ENCODE measurements around the gene IQGAP2. TPM values are rescaled to one million over a fixed set of nuclear protein-coding genes. Genes with fewer than 3 reads are reported as not detected.
"Not testable (repeated sequence)": the region's sequence is repeated elsewhere in the genome, so short reads cannot be mapped to it uniquely, and the experiment has no call there.

Gene IQGAP2
- total RNA-seq, 1 experiment from 2014 or later: 1.5 TPM

DNA sequence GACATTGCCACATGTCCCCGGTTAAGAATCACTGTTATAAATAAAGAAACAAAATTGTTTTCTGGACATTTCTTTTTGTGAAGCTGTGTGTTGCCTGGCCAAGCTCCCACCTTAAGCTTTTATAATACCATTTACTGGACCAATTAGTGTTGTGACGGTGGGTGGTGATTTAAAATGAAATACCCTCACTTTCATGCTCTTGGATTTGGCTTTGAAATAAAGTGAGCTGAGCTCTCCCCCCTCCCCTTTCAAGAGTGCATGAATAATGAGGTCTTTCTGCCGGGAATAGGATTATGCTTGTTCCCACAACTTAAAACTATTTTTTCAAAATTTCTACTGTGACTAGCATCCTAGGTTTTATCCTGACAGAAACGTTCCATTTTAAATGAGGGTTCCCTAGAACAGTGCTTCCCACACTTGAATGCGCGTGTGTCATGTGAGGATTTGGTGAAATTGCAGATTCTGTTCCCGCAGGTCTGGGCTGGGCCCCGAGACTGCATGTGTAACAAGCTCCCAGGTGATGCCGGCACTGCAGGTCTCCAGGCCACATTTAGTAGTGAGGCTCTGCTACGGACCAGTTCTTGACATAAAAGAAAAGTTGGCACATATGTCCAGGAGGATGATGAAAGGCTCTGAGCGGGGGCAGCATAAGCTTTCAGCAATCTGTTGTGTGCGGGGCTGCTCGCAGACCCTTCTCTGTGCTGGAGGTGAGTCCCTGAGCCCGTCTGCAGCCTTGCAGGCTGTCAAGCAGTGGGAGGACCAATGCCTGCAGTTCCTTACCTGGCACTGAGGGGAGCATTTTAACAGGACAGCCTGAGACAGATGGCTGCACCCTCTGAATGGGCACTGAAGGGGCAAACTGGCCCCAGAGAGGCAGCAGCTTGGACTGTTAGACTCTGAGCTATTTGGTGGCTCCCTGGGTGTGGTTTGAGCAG lies 24.4 kb downstream of the IQGAP2 start:
- no peak for DNase-seq (ENCODE audit: unreplicated experiment)
- Mint-ChIP-seq H3K36me3 (ENCODE audit: insufficient read depth, unreplicated experiment) (no peaks in the 10 kb centered on the region), H3K27me3 (ENCODE audit: insufficient read depth, unreplicated experiment) (no peaks in the 10 kb centered on the region), H3K4me1 (ENCODE audit: insufficient read depth, unreplicated experiment) (no peaks in the 10 kb centered on the region), H3K4me3 (ENCODE audit: unreplicated experiment) (no peak overlapping the region), H3K9me3 (ENCODE audit: unreplicated experiment) (no peaks in the 10 kb centered on the region), H3K27ac (ENCODE audit: low read depth, unreplicated experiment) (no peak overlapping the region)
- TF ChIP-seq CTCF (IDR thresholded peaks at IDR 0.05; ENCODE audit: unreplicated experiment): no peak
- intact Hi-C loops (cut with micrococcal nuclease): no loop called here
- CTCF ChIA-PET: interaction anchor here (0.5 to 0.6 kb wide), 3 partner anchors 165 to 999 kb away, joined by 3 to 7 read pairs (median 6); no protein-coding TSS in a partner anchor
- BruUV-seq (replicated peaks): no TSS peak
- POLR2A ChIA-PET: interaction anchor here (1.5 kb wide), 1 partner anchor 21 kb away, joined by 8 read pairs; no protein-coding TSS in a partner anchor

DNA sequence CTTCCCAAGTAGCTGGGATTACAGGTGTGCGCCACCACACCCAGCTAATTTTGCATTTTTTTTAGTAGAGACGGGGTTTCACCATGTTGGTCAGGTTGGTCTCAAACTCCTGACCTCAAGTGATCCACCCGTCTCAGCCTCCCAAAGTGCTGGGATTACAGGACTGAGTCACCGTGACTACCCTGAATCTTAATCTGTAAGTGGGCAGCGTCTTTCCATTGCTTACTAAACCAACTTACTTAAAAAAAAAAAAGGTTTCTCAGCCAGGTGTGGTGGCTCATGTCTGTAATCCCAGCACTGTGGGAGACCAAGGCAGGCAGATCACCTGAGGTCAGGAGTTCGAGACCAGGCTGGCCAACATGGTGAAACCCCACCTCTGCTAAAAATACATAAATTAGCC lies 25.5 kb downstream of the IQGAP2 start:
- CTCF ChIA-PET: interaction anchor here (0.6 kb wide), 2 partner anchors 164 to 1000 kb away, joined by 6 to 7 read pairs; no protein-coding TSS in a partner anchor
- POLR2A ChIA-PET; H3K9me3 Mint-ChIP-seq (ENCODE audit: unreplicated experiment); H3K4me3 Mint-ChIP-seq (ENCODE audit: unreplicated experiment); BruUV-seq (replicated peaks); DNase-seq (ENCODE audit: unreplicated experiment); H3K36me3 Mint-ChIP-seq (ENCODE audit: insufficient read depth, unreplicated experiment); H3K27me3 Mint-ChIP-seq (ENCODE audit: insufficient read depth, unreplicated experiment); H3K4me1 Mint-ChIP-seq (ENCODE audit: insufficient read depth, unreplicated experiment); H3K27ac Mint-ChIP-seq (ENCODE audit: low read depth, unreplicated experiment); intact Hi-C loops (cut with micrococcal nuclease): not testable (repeated sequence)

DNA sequence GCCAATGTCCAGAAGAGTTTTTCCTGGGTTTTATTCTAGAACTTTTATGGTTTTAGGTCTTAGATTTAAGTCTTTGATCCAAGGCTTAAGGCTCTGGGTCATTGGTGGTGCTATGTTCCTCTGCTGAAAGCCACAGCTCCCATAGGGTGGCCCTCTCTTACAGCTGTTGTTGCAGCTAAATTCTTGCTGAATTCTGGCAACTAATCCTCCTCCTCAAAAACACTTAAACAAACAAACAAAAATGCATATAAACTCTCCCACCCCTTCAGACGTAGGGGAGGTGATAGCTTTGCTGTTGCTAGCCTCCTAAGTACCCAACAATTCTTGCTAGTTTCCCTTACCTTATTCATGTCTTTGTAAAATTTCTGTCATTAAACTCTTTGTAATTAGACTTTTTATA lies 30.2 kb downstream of the IQGAP2 start:
- H3K4me1 Mint-ChIP-seq (ENCODE audit: insufficient read depth, unreplicated experiment): no peaks in the 10 kb centered on the region
- no peaks in the 10 kb centered on the region for H3K36me3 Mint-ChIP-seq (ENCODE audit: insufficient read depth, unreplicated experiment)
- no peak for DNase-seq (ENCODE audit: unreplicated experiment)
- ChIA-PET POLR2A (interaction anchor here (1.0 kb wide), 1 partner anchor 9 kb away, joined by 3 read pairs; no protein-coding TSS in a partner anchor), CTCF (interaction anchor here (0.8 kb wide), 1 partner anchor 44 kb away, joined by 3 read pairs; no protein-coding TSS in a partner anchor)
- H3K9me3 Mint-ChIP-seq (ENCODE audit: unreplicated experiment): no peaks in the 10 kb centered on the region
- no peak overlapping the region for H3K27ac Mint-ChIP-seq (ENCODE audit: low read depth, unreplicated experiment)
- no TSS peak for BruUV-seq (replicated peaks)
- no peaks in the 10 kb centered on the region for H3K27me3 Mint-ChIP-seq (ENCODE audit: insufficient read depth, unreplicated experiment)
- intact Hi-C loops (cut with micrococcal nuclease): no loop called here
- H3K4me3 Mint-ChIP-seq (ENCODE audit: unreplicated experiment): no peak overlapping the region
- no peak for TF ChIP-seq CTCF (IDR thresholded peaks at IDR 0.05; ENCODE audit: unreplicated experiment)

- intact Hi-C loops (cut with micrococcal nuclease); CTCF ChIA-PET; H3K4me3 Mint-ChIP-seq (ENCODE audit: unreplicated experiment); H3K27ac Mint-ChIP-seq (ENCODE audit: low read depth, unreplicated experiment); H3K9me3 Mint-ChIP-seq (ENCODE audit: unreplicated experiment); BruUV-seq (replicated peaks); H3K36me3 Mint-ChIP-seq (ENCODE audit: insufficient read depth, unreplicated experiment); H3K27me3 Mint-ChIP-seq (ENCODE audit: insufficient read depth, unreplicated experiment); POLR2A ChIA-PET; DNase-seq (ENCODE audit: unreplicated experiment); H3K4me1 Mint-ChIP-seq (ENCODE audit: insufficient read depth, unreplicated experiment): not testable (repeated sequence)
These were observed 34.4 kb downstream of the IQGAP2 start for GRCh38 chr5:76437507-76437906.

- BruUV-seq (replicated peaks): no TSS peak
- no peak for TF ChIP-seq CTCF (IDR thresholded peaks at IDR 0.05; ENCODE audit: unreplicated experiment)
- H3K4me1 Mint-ChIP-seq (ENCODE audit: insufficient read depth, unreplicated experiment): no peaks in the 10 kb centered on the region
- ChIA-PET CTCF (no interaction called here), POLR2A (no interaction called here)
- intact Hi-C loops (cut with micrococcal nuclease): no loop called here
- H3K36me3 Mint-ChIP-seq (ENCODE audit: insufficient read depth, unreplicated experiment): no peaks in the 10 kb centered on the region
- no peaks in the 10 kb centered on the region for H3K9me3 Mint-ChIP-seq (ENCODE audit: unreplicated experiment)
- no peak for DNase-seq (ENCODE audit: unreplicated experiment)
- H3K27ac Mint-ChIP-seq (ENCODE audit: low read depth, unreplicated experiment): no peak overlapping the region
- no peaks in the 10 kb centered on the region for H3K27me3 Mint-ChIP-seq (ENCODE audit: insufficient read depth, unreplicated experiment)
- H3K4me3 Mint-ChIP-seq (ENCODE audit: unreplicated experiment): no peak overlapping the region
These were observed 34.9 kb downstream of the IQGAP2 start for GRCh38 chr5:76438025-76438424.
